ENCODE results near the gene TRIM63.

The TRIM63 gene

GRCh38 chr1:26053718-26054560 is 13.5 kb downstream of the TRIM63 start:
- no peak for DNase-seq

GRCh38 chr1:26050248-26050640 is 17.2 kb downstream of the TRIM63 start:
- DNase-seq = no peak

- no peak for DNase-seq
Measured at GRCh38 chr1:26049531-26050247, 17.7 kb downstream of the TRIM63 start.

- DNase-seq = no peak
Measured at GRCh38 chr1:26047278-26047874, 20.1 kb downstream of the TRIM63 start.

- DNase-seq = no peak
Measured at GRCh38 chr1:26046246-26047095, 21.0 kb downstream of the TRIM63 start.

GRCh38 chr1:26045722-26046245 is 21.6 kb downstream of the TRIM63 start, which contains the start of gene SLC30A2:
SLC30A2 (minus strand) TSS chr1:26046118; CDS start chr1:26045896, 222 bp downstream.
- DNase-seq = no peak

GRCh38 chr1:26044971-26045721 is 22.3 kb downstream of the TRIM63 start:
- no peak for DNase-seq

GRCh38 chr1:26044414-26044813 is 23.0 kb downstream of the TRIM63 start:
- no peak for DNase-seq

- no peak for DNase-seq
Measured at GRCh38 chr1:26043765-26044164, 23.7 kb downstream of the TRIM63 start.

GRCh38 chr1:26041978-26042377 is 25.5 kb downstream of the TRIM63 start:
- no peak for DNase-seq

- no peak for DNase-seq
Measured at GRCh38 chr1:26041401-26041800, 26.0 kb downstream of the TRIM63 start.

- DNase-seq = no peak
Measured at GRCh38 chr1:26038904-26039303, 28.5 kb downstream of the TRIM63 start.

GRCh38 chr1:26038477-26038876 is 29.0 kb downstream of the TRIM63 start:
- DNase-seq = no peak

- DNase-seq = no peak
Measured at GRCh38 chr1:26037904-26038303, 29.5 kb downstream of the TRIM63 start.

- DNase-seq = no peak
Measured at GRCh38 chr1:26036756-26037281, 30.6 kb downstream of the TRIM63 start.

- DNase-seq = peak; percentile 40 to 83
Measured at GRCh38 chr1:26035959-26036755, 31.3 kb downstream of the TRIM63 start.

- peak; percentile 74 to 83 for DNase-seq
Measured at GRCh38 chr1:26035203-26035958, 32.0 kb downstream of the TRIM63 start.

GRCh38 chr1:26034504-26035202 is 32.8 kb downstream of the TRIM63 start:
- DNase-seq = no peak

Measured in bone marrow (tissue), 2 donors.